Kidney epithelial cell (primary cell): ENCODE measurements around the gene RGMB. TPM values are rescaled to one million over a fixed set of nuclear protein-coding genes. Genes with fewer than 3 reads are reported as not detected.

Source experiments
- DNase-seq: peaks from one replicate; pipeline ENCODE4 v3.0.0-alpha.2; 2010; ENCODE audit warnings: low read depth
- H3K27me3 ChIP-seq: 2 replicates; pipeline ENCODE4 v1.6.0; 2011; ENCODE audit warnings: low read length; ENCODE audit not compliant: control insufficient read depth, insufficient read depth
- H3K36me3 ChIP-seq: 2 replicates; pipeline ENCODE4 v1.5.1; 2011; ENCODE audit warnings: low read length; ENCODE audit not compliant: control insufficient read depth, insufficient read depth
- H3K4me3 ChIP-seq: 2 replicates; pipeline ENCODE4 v1.5.1; 2011; ENCODE audit warnings: low read depth, mild to moderate bottlenecking, control low read depth, low read length
- total RNA-seq: library from RNA; depleted of rRNA; stranded (reverse); fragments of >200 nt; gene quantifications from 2 replicates; pipeline ENCODE4 v1.2.3, GENCODE V29; 2015
- TF ChIP-seq, protein P1 (sequence below): IDR thresholded peaks from 2 replicates; pipeline ENCODE4 v1.5.1; 2011; ENCODE audit warnings: mild to moderate bottlenecking, moderate library complexity, low read length, control low read depth, inconsistent platforms; ENCODE audit not compliant: insufficient read depth, poor library complexity, severe bottlenecking

Gene RGMB
- total RNA-seq, 1 donor from 2014 or later: 21.6 TPM

DNA sequence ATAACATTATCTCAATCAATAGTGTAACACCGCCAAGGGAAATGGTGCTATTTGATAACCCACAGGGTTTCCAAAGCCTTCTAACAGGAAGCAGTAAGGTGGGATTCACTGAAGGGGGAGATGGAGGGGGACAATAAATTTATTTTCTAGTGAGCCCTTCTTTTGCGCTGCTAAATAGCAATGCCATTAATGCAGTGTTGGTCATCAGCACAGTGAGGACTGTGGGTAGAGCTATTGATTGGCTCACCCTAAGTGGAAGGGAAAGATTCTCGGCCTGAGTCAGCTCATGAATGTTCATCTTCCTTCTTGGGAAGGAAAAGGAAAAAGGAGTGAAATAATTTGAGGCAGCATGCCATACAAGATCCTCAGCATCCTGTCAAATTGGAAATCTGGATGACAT, 25.4 kb downstream of the RGMB start:
- no peaks in the 10 kb centered on the region for H3K27me3 ChIP-seq
- no peak for DNase-seq
- TF ChIP-seq, protein P1, sequence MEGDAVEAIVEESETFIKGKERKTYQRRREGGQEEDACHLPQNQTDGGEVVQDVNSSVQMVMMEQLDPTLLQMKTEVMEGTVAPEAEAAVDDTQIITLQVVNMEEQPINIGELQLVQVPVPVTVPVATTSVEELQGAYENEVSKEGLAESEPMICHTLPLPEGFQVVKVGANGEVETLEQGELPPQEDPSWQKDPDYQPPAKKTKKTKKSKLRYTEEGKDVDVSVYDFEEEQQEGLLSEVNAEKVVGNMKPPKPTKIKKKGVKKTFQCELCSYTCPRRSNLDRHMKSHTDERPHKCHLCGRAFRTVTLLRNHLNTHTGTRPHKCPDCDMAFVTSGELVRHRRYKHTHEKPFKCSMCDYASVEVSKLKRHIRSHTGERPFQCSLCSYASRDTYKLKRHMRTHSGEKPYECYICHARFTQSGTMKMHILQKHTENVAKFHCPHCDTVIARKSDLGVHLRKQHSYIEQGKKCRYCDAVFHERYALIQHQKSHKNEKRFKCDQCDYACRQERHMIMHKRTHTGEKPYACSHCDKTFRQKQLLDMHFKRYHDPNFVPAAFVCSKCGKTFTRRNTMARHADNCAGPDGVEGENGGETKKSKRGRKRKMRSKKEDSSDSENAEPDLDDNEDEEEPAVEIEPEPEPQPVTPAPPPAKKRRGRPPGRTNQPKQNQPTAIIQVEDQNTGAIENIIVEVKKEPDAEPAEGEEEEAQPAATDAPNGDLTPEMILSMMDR: no peak
- no peaks in the 10 kb centered on the region for H3K36me3 ChIP-seq
- no peak overlapping the region for H3K4me3 ChIP-seq

DNA sequence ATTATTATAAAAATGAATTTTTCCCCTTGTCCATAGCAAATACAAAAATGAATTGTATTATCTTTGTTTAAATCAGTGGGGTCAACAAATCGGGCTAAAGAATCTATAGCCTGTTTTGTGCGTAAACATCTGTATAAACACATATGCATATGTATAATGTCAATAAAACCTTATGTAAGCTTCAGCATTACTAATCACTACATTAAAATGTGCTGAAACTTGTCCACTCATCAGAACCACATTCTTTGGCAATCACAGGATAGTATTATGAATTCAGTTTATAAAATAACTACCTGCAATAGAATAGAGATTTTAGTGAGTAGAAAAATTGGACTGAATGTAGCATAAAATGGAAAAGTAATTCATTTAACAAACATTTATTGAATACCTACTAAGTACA, 30.6 kb downstream of the RGMB start:
- no peak for DNase-seq
- no peaks in the 10 kb centered on the region for H3K36me3 ChIP-seq
- no peak overlapping the region for H3K4me3 ChIP-seq
- H3K27me3 ChIP-seq: no peaks in the 10 kb centered on the region
- TF ChIP-seq, protein P1: no peak

GRCh38 chr5:98805070-98805469, 31.6 kb downstream of the RGMB start:
- DNase-seq: no peak
- Histone ChIP-seq H3K4me3 (no peak overlapping the region), H3K27me3 (no peaks in the 10 kb centered on the region), H3K36me3 (no peaks in the 10 kb centered on the region)
- TF ChIP-seq, protein P1: no peak

- DNase-seq: no peak
- Histone ChIP-seq H3K36me3 (no peaks in the 10 kb centered on the region), H3K27me3 (no peaks in the 10 kb centered on the region), H3K4me3 (no peak overlapping the region)
- TF ChIP-seq, protein P1: no peak
These were observed 34.3 kb downstream of the RGMB start for GRCh38 chr5:98807806-98808205.

- DNase-seq: no peak
- Histone ChIP-seq H3K36me3 (no peaks in the 10 kb centered on the region), H3K27me3 (no peaks in the 10 kb centered on the region), H3K4me3 (no peak overlapping the region)
- TF ChIP-seq, protein P1: no peak
These were observed 36.7 kb downstream of the RGMB start for GRCh38 chr5:98810206-98810605.

GRCh38 chr5:98813755-98814154, 40.3 kb downstream of the RGMB start:
- Histone ChIP-seq H3K4me3 (no peak overlapping the region), H3K36me3 (no peaks in the 10 kb centered on the region), H3K27me3 (no peaks in the 10 kb centered on the region)
- DNase-seq: no peak
- TF ChIP-seq, protein P1: no peak
